ENCODE measurements around the gene DLL3.

DNA sequence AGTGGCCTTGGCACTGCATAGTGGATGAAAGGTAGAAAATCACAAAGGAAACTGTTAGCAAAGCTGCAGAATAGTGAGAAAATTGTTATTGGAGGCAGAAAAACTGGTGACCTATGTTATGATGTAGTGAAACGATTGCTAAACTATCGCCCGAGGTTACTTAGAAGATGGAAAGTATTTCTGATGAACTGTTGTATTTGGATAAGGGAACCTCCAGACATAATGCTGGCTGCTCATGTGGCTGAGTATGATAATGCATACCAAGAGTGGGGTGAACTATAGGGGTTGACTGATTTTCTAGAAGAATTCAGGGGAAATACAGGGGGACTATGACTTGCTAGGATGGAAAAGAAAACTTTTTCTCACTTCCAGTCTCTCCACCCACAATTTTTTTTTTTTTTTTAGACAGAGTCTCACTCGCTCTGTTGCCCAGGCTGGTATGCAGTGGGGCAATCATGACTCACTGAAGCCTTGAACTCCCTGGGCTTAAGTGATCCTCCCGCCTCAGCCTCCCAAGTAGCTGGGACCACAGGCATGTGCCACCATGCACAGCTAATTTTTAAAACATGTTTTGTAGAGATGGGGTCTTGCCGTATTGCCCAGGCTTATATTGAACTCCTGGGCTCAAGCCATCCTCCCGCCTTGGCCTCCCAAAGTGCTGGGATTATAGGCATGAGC lies 45.6 kb downstream of the DLL3 start:
- TF ChIP-seq, protein P1, sequence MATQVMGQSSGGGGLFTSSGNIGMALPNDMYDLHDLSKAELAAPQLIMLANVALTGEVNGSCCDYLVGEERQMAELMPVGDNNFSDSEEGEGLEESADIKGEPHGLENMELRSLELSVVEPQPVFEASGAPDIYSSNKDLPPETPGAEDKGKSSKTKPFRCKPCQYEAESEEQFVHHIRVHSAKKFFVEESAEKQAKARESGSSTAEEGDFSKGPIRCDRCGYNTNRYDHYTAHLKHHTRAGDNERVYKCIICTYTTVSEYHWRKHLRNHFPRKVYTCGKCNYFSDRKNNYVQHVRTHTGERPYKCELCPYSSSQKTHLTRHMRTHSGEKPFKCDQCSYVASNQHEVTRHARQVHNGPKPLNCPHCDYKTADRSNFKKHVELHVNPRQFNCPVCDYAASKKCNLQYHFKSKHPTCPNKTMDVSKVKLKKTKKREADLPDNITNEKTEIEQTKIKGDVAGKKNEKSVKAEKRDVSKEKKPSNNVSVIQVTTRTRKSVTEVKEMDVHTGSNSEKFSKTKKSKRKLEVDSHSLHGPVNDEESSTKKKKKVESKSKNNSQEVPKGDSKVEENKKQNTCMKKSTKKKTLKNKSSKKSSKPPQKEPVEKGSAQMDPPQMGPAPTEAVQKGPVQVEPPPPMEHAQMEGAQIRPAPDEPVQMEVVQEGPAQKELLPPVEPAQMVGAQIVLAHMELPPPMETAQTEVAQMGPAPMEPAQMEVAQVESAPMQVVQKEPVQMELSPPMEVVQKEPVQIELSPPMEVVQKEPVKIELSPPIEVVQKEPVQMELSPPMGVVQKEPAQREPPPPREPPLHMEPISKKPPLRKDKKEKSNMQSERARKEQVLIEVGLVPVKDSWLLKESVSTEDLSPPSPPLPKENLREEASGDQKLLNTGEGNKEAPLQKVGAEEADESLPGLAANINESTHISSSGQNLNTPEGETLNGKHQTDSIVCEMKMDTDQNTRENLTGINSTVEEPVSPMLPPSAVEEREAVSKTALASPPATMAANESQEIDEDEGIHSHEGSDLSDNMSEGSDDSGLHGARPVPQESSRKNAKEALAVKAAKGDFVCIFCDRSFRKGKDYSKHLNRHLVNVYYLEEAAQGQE (IDR thresholded peaks at IDR 0.05; ENCODE audit: borderline replicate concordance): no peak
- no peak for TF ChIP-seq RAD21 (conservative IDR thresholded peaks at IDR 0.05)
- TF ChIP-seq, protein P2, sequence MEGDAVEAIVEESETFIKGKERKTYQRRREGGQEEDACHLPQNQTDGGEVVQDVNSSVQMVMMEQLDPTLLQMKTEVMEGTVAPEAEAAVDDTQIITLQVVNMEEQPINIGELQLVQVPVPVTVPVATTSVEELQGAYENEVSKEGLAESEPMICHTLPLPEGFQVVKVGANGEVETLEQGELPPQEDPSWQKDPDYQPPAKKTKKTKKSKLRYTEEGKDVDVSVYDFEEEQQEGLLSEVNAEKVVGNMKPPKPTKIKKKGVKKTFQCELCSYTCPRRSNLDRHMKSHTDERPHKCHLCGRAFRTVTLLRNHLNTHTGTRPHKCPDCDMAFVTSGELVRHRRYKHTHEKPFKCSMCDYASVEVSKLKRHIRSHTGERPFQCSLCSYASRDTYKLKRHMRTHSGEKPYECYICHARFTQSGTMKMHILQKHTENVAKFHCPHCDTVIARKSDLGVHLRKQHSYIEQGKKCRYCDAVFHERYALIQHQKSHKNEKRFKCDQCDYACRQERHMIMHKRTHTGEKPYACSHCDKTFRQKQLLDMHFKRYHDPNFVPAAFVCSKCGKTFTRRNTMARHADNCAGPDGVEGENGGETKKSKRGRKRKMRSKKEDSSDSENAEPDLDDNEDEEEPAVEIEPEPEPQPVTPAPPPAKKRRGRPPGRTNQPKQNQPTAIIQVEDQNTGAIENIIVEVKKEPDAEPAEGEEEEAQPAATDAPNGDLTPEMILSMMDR (IDR thresholded peaks at IDR 0.05; ENCODE audit: poor library complexity, severe bottlenecking): no peak
